Stimulated activated CD8-positive, alpha-beta memory T cell treated with anti-CD3 and anti-CD28 coated beads, Interleukin-15, amount 100 ng/mL, for 48 hours (primary cell): Measurements from ENCODE around the gene MUC5AC.

Source experiments
- DNase-seq, 2 donors: peaks; one replicate each; pipeline ENCODE4 v3.0.0-alpha.2; 2020; ENCODE audit warnings: low read depth in 2 of 2

Gene MUC5AC

DNA sequence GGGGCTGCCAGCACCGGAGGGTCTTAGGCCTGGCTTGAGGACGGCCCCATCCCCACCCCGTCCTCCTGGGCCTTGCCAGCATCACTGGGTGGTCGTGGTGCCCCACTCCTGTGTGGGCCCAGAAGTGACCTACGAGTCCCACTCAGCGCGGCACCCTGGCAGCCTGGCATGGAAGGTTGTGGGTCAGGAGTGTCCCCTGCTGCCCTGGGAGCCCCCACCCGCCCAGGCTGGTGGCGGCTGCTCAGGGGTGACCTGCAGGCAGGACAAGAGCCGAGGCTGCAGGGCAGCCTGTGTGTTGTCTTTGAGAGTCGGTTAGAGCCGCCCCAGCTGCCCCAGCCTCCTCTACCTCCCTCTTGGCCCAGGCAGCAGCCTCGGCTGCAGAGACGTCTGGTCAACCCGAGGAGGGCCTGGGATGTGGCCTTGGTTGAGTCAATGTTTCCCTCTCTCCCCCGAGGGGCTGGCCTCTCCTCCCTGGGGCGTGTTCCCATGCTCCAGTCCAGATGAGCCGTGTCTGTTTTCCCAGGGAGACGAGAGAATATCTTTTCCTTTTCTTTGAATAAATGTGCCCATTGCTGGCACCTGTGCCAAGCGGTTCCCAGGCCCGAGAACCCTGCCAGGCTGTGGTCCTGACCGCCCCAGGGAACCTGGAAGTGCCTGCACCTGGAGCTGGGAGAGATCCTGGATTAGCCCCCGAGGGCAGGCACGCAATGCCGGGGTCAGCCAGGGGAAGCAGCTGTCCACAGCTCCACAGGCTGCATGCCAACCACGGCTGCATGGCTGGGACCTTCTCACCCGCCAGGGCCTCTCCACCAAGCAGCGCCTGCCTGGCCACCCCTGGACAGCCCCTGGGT lies 35.7 kb upstream of the MUC5AC start:
- DNase-seq: no peak

GRCh38 chr11:1122664-1123002 lies 35.1 kb upstream of the MUC5AC start:
- DNase-seq: no peak

- DNase-seq: no peak
Observed at GRCh38 chr11:1123970-1124369, 33.8 kb upstream of the MUC5AC start.

GRCh38 chr11:1125803-1126202 lies 31.9 kb upstream of the MUC5AC start:
- DNase-seq: no peak

DNA sequence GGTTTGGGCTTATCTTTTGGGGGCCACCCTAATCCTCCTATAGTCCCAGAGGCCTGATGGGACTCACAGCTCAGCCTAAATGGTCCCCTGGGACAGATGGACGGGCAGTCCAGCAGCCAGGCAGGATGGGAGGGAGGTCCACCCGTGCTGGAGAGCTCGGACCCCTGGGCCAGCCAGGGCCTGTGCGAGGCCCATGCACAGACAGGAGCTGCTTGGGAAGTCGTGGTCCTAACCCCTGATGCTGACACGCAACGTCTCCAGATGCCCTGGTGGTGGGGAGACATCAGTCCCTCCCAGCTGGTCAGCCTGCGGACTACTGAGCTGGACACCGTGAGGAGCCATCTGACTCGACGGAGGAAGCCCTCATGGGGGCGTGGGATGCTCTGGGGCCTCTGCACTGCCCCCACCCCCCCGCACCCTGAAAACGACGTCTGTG lies 31.2 kb upstream of the MUC5AC start:
- DNase-seq: no peak

DNA sequence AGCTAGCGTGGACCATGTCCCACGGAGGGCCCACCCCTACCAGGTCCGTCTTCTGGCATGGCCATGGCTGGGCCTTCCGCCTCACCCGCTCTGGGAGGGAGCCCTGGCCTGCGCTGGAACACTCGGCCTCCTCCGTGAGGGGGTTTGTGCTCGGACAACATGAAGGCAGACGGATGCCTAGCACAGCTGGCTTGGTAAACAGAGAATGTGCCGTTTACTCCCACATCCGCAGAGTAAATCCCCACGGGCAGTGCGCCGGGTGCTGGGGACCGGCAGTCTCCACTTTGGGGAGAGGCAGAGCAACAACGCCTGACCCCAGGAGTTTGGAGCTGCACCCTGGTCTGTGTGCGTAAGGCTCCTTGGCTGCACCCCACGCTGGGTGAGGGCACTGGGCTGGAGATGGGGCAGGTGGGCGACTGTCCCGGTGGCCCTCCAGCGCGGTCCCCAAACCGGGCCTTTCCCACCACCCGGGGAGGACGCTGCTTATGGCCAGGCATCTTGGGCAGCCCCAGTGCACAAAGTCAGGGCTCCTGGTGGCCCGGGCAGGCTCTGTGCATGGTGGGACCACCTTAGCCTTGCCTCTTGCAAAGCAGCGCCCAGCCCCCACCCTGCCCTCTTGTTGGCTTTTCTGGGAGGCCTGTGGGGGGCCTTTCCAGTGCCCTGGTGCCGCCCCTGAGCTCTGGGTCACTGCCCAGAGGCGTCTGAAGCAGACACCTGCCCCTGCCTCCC lies 30.7 kb upstream of the MUC5AC start:
- no peak for DNase-seq

DNA sequence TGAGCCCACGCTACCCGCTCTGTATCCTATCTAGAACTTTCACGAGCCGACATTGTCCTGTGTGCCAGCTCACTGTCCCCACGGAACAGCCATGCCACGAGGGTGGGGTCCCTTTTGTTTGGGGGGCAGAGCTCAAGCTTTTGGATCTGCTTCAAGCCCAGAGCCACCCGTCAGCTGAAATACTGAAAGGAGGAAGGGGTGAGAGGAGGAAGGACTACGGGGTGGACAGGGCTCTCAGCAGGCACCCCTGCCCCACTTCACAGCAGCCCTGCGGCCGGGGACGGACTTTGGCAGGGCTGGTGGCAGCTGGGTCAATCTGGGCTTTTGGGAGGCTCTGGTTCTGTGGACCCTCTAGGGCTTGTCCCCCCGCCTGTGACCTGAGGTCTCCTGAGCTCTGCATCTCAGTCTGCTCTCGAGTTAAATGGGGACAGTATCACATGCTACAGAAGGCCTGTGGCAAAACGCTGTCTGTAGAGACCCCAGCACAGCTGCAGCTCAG lies 30.0 kb upstream of the MUC5AC start:
- DNase-seq: no peak

- DNase-seq: no peak
Observed at GRCh38 chr11:1128311-1129142, 29.2 kb upstream of the MUC5AC start.

GRCh38 chr11:1129143-1129610 lies 28.6 kb upstream of the MUC5AC start:
- DNase-seq: no peak

DNA sequence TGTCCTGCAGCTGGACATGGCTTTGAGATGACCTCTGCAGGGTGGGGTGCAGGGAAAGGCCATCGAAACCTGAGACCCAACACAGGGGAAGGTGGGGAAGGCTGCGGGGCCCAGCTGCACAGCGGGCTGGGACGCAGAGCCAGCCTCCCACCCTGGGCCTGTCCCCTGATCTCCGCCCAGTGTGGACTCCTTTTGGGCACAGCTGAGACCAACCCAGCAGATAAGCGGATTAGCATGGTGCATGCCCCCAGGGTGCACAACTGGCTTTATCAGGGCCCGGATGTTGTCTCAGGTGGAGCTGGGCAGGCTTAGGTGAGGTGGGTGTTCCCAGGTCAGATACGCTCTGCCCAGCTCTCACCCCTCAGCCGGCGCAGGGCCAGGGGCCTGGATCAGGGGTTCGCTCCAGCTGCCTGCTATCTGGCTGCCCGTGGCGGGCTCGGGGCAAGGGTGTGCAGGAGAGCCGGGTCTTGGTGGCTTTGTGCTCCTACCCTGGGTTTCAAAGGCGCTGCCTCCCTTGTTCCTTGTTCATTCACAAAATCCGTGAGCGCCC lies 28.1 kb upstream of the MUC5AC start:
- DNase-seq: no peak

DNA sequence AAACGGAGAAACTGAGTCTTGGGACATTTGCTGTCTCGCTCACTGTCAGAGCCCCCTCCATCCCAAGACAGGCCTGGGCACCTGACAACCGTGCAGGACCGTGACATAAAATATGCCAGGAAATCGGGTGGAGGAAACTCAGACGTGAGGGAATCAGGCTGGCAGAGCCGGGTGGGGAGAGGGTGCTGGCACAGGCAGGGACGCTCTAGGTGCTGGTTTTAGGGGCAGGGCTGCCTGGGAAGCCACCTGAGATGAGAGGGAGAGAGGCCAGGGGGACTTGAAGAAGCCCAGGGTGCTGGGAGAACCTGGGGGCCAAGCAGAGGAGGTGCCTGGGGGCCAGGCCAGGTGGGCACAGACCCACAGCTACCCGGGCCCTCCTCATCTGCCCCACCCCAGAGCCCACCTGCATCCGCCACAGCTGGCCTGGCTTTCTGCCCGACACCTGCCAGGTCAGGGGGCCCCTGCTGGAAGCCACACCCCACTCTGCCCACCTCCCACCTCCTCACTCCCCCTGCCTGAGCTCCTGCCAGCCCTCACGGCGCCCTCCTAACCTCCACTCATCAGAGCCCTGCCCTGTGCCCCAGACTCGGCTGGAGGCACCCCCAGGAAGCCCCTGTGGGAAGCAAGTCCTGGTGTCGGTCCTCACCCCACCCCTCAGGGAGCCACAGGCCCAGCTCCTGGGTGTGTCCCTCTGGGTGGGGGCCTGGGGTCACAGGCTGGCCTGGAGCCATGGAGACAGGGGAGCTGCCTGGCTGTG lies 27.3 kb upstream of the MUC5AC start:
- DNase-seq: no peak

GRCh38 chr11:1131033-1131911 lies 26.5 kb upstream of the MUC5AC start:
- DNase-seq: no peak

- DNase-seq: no peak
Observed at GRCh38 chr11:1134848-1135445, 22.8 kb upstream of the MUC5AC start.

GRCh38 chr11:1138097-1138496 lies 19.7 kb upstream of the MUC5AC start:
- DNase-seq: no peak

GRCh38 chr11:1139441-1140083 lies 18.2 kb upstream of the MUC5AC start:
- DNase-seq: no peak

DNA sequence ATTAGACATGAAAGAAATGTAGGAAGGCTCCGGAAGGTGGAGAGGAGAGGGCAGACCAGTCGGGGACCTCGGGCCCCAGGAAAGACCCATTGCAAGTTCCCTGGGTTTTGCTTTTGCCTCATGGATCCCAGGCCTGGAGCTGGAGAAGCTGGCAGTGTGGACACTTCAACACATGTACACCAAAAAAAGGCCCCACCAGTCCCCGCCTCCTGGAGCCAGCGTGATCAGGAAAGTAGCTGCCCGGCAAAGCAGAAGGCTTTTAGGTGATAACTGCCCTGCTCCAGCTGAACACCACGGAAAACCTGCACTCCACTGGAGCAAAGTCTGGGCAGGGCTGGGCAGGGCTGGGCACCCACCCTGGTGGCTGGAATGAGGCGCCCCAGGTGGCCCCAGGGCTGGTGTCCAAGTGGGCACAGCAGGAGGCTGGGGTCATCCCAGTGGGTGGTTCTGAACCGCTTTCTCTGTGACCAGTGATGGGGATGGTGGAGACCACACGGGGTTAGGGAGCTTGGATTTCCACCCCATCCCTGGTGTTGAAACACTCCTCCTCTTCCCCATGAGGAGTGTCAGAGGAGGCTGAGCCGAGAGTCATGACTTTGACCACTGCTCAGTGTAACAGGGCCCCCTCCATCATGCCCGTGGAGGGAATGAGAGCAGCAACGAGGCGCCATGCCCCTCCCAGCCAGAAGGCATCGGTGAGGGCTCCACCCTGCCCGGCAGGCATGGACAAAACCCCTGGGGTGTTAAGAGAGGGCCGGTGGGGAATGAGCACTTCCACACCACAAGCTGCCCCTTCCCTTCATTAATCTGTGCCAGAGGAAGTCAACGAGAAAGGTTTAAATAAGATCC lies 16.9 kb upstream of the MUC5AC start:
- no peak for DNase-seq

DNA sequence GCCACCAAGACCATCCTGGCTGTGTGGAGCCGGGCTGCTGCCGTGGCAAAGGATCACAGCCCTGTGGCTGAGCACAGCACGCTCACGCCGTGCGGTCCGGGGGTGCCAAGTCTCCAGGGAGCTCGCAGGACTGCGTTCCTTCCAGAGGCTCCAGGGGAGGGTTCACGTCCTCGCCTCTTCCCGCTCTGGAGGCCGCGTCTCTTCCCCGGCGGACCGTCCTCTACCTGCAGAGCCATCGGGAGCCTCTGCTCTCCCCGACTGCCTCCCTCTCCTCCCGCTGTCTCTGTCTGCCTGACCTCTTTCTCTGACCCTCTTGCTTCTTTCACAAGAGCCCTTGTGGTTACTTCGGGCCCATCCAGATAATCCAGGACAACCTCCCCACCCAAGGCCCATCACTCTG lies 11.4 kb upstream of the MUC5AC start:
- DNase-seq: no peak

DNA sequence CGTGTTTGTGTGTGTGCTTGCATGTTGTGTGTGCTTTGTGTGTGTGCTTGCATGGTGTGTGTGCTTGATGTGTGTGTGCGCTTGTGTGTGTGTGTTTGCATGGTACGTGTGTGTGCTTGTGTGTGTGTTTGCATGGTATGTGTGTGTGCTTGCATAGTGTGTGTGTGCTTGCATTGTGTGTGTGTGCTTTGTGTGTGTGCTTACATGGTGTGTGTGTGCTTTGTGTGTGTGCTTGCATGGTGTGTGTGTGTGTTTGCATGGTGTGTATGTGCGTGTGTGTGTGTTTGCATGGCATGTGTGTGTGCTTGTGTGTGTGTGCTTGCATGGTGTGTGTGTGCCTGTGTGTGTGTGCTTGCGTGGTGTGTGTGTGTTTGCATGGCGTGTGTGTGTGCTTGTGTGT lies 10.0 kb upstream of the MUC5AC start:
- no peak for DNase-seq
